ENCODE measurements around the gene CAMKMT. TPM values are rescaled to one million over a fixed set of nuclear protein-coding genes. Genes with fewer than 3 reads are reported as not detected.

Gene CAMKMT
- total RNA-seq, 4 donors from 2014 or later: 9.8 to 33.0 (median 18.7) TPM

GRCh38 chr2:44817673-44818335, 456.1 kb downstream of the CAMKMT start:
- H3K36me3 ChIP-seq: no peaks in the 10 kb centered on the region

GRCh38 chr2:44819061-44819460, 457.3 kb downstream of the CAMKMT start:
- Histone ChIP-seq H3K27me3 (no peaks in the 10 kb centered on the region), H3K4me3 (no peak overlapping the region), H3K36me3 (no peaks in the 10 kb centered on the region), H3K9me3 (no peaks in the 10 kb centered on the region), H3K27ac (no peak overlapping the region), H3K4me1 (no peaks in the 10 kb centered on the region)
- no peak for TF ChIP-seq POLR2A (IDR thresholded peaks at IDR 0.05)
- TF ChIP-seq CTCF (IDR thresholded peaks at IDR 0.05): no peak
- DNase-seq: no peak

More at GRCh38 chr2:44817673-44818335, 456.1 kb downstream of the CAMKMT start:
- no peak overlapping the region for H3K27ac ChIP-seq
- H3K9me3 ChIP-seq: no peaks in the 10 kb centered on the region
- no peak for DNase-seq
- no peaks in the 10 kb centered on the region for H3K4me1 ChIP-seq
- H3K4me3 ChIP-seq: no peak overlapping the region
- H3K27me3 ChIP-seq: no peaks in the 10 kb centered on the region
- no peak for TF ChIP-seq CTCF (IDR thresholded peaks at IDR 0.05)
- TF ChIP-seq POLR2A (IDR thresholded peaks at IDR 0.05): no peak

- TF ChIP-seq POLR2A (IDR thresholded peaks at IDR 0.05): no peak
- no peak for TF ChIP-seq CTCF (IDR thresholded peaks at IDR 0.05)
- Histone ChIP-seq H3K4me1 (peaks cover 0 to 7% (median 0%) of the 10 kb centered on the region in 4 donors), H3K27ac (no peak overlapping the region), H3K4me3 (no peak overlapping the region), H3K9me3 (no peaks in the 10 kb centered on the region), H3K36me3 (no peaks in the 10 kb centered on the region), H3K27me3 (no peaks in the 10 kb centered on the region)
- DNase-seq: no peak
Measured at GRCh38 chr2:44821500-44821899, 459.8 kb downstream of the CAMKMT start.

GRCh38 chr2:44822174-44822573, 460.4 kb downstream of the CAMKMT start:
- Histone ChIP-seq H3K4me1 (peaks cover 0 to 7% (median 0%) of the 10 kb centered on the region in 4 donors), H3K36me3 (no peaks in the 10 kb centered on the region), H3K9me3 (no peaks in the 10 kb centered on the region), H3K4me3 (no peak overlapping the region), H3K27me3 (no peaks in the 10 kb centered on the region), H3K27ac (no peak overlapping the region)
- TF ChIP-seq POLR2A (IDR thresholded peaks at IDR 0.05) (no peak), CTCF (IDR thresholded peaks at IDR 0.05) (no peak)
- no peak for DNase-seq

Other genes starting within 250 kb of the CAMKMT start
- gene PPM1B, start 193.1 kb upstream of the CAMKMT start, total RNA-seq: 10 to 100 TPM; 43.7 to 79.2 (median 57.3) TPM
- gene SLC3A1, start 86.5 kb upstream of the CAMKMT start, total RNA-seq: 100 to 1,000 TPM in 3 of 4 donors, 1 to 10 TPM in 1; 5.0 to 710 (median 435) TPM
- gene PREPL, start 453 bp upstream of the CAMKMT start, total RNA-seq: 10 to 100 TPM; 17.0 to 61.1 (median 22.6) TPM

Measured in Peyer's patch (tissue), 4 donors.